Muscle of arm (tissue), 12 donors: ENCODE results near the gene ZDHHC11B. TPM values are rescaled to one million over a fixed set of nuclear protein-coding genes. Genes with fewer than 3 reads are reported as not detected.
"Not testable (repeated sequence)": the region's sequence is repeated elsewhere in the genome, so short reads cannot be mapped to it uniquely, and the experiment has no call there.

ENCODE experiments used
- DNase-seq: peaks from one replicate; pipeline ENCODE4 v3.0.0-alpha.2; 2013
- polyA plus RNA-seq, 12 donors: library from polyadenylated mRNA; unstranded; fragments of 120-200 nt; gene quantifications; one replicate each; pipeline ENCODE4 v1.2.1, GENCODE V29; 2013; ENCODE audit not compliant: insufficient read length in 12 of 12

The ZDHHC11B gene
- polyA plus RNA-seq, 12 donors, result 5.3 to 34.3 (median 9.0) TPM; not detected in 1

DNA sequence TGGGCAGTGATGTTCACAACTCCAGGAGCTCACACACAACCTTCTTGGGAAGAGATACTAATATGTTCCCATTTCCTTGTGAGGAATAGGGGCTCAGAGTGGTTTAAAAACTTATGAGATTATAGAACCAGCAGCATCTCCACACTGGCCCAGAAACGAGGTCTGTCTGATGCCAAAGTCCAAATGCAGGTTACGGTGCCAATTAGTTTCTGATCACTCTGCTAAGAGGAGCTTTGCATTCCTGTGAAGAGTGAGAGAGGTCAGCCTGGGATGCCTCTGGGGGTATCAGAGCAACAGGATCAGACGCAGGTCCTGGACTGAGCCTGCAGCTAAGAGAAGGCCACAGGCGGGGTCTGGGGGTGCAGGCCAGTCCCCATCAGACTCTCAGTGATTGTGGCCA lies 61.2 kb downstream of the ZDHHC11B start:
- not testable (repeated sequence) for DNase-seq

- not testable (repeated sequence) for DNase-seq
Measured at GRCh38 chr5:719379-719778, 65.2 kb downstream of the ZDHHC11B start.

DNA sequence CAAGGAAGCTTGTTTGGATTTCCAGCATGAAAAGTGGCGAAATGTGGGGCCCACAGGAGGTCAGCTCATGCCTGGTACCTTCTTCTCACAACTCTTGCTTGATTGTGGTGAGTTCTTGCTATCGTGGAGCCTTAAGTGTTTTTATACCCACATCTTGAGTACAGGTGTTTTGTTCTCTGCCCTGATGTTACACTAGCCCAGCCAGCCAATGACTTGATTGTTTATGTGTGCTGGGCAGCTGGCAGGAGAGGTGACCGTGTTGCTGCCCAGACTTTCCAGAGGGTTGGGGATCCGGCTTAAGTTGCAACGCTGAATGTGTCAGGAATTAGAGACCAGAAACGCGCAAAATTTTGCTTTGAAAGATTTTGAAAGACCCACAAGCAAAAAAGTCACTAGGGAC lies 67.4 kb downstream of the ZDHHC11B start:
- DNase-seq, result no peak

- not testable (repeated sequence) for DNase-seq
Measured at GRCh38 chr5:716740-717139, 67.8 kb downstream of the ZDHHC11B start.

- not testable (repeated sequence) for DNase-seq
Measured at GRCh38 chr5:715636-716035, 68.9 kb downstream of the ZDHHC11B start.

- DNase-seq, result not testable (repeated sequence)
Measured at GRCh38 chr5:714215-715118, 70.1 kb downstream of the ZDHHC11B start.

GRCh38 chr5:713686-714085 lies 70.8 kb downstream of the ZDHHC11B start:
- DNase-seq, result not testable (repeated sequence)

GRCh38 chr5:708848-709517 lies 75.5 kb downstream of the ZDHHC11B start:
- not testable (repeated sequence) for DNase-seq

- DNase-seq, result not testable (repeated sequence)
Measured at GRCh38 chr5:708374-708773, 76.2 kb downstream of the ZDHHC11B start.

- not testable (repeated sequence) for DNase-seq
Measured at GRCh38 chr5:706127-706526, 78.4 kb downstream of the ZDHHC11B start.

DNA sequence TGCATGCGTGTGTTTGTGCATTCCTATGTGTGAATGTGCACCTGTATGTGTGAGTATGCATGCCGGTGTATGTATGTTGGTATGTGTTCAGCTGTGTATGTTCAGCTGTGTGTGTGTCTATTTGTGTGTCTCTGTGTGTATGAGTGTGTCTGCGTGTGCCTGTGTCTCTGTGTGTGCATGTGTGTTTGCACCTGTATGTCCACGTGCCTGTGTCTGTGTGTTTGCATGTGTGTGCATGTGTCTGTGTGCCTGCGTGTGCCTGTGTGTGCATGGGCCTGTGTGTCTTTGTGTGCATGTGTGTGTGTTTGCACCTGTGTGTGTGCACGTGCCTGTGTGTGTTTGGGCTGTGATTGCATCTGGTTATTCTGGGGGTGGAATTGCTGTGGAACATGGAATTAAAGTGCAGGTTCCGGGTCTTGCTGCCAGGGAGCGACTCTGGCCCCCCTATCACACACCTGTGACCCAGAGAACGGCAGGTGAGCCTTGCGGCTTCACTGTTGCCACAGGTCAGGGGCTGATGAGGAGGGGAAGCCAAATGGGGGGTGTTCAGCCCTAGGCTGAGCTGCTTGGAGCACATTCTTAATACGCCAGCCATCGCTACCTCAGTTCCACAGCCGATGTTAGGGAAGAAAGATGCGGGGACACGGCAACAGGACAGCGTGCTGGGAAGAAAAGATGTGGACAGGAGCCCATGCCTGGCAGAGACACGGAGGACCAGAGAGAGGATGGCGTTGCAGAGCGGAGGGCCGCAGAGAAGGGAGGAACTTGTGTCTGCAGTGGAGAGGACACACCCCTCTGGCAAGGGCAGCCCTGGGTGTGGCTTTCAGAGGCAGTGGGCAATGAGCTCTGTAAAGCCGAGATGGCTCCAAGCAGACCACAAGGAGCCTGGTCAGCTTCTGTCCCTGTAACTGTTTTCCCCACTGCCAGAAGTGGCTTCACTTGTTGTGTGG lies 87.5 kb downstream of the ZDHHC11B start:
- DNase-seq, result not testable (repeated sequence)

- DNase-seq, result not testable (repeated sequence)
Measured at GRCh38 chr5:696191-696590, 88.3 kb downstream of the ZDHHC11B start.

GRCh38 chr5:695475-695874 lies 89.1 kb downstream of the ZDHHC11B start:
- not testable (repeated sequence) for DNase-seq

DNA sequence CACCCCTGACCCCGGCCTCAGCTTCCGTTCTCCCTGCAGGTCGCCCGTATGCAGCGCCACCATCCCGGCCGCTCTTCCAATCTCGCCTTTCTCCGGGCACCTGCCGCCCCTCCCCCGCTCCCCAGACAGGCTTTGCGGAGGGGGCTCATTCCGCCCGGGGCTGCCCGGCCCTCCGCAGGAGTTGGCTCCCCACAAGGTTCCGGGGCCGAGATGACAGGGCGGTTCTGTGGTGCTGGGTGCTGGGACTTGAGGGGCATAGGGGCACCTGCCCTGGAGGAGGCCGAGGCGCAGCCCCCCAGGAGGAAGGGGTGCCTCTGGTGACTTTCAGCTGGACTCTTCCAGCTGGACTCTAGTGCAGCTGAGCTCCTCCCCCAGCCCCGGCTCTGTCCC lies 90.5 kb downstream of the ZDHHC11B start:
- DNase-seq, result not testable (repeated sequence)

- DNase-seq, result not testable (repeated sequence)
Measured at GRCh38 chr5:693271-694041, 91.1 kb downstream of the ZDHHC11B start, which contains the start of gene TPPP. TSS of gene TPPP (minus strand) at chr5:693352. CDS start at chr5:678060, 15,292 bp downstream.

DNA sequence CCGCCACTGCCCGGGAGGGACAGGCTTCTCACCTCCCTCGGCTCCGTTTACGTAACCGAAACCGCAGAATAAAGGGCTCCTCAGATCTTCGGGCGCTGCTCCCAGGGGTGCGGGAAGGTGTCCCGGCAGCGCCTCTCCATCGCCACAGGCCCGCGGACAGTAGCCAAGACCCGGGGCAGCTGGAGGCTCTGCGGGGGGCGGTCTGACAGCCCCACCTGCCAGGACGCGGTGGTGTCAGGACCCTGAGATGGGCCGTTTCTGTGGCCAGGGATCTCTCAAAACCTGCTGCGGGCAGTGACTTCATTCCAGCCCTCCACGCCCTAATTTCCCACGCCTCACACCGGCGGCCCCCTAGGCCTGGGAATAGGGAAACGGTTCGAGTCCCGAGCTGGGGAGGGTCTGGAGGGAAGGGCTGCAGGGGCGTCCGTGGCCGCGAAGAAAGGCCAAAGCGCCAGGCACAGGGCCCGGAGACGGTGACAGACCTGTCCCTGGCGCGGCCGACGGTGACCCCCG lies 91.9 kb downstream of the ZDHHC11B start:
- not testable (repeated sequence) for DNase-seq

GRCh38 chr5:691817-692528 lies 92.6 kb downstream of the ZDHHC11B start:
- DNase-seq, result no peak

GRCh38 chr5:691049-691448 lies 93.5 kb downstream of the ZDHHC11B start:
- DNase-seq, result not testable (repeated sequence)

GRCh38 chr5:690293-690692 lies 94.2 kb downstream of the ZDHHC11B start:
- not testable (repeated sequence) for DNase-seq
